Fibroblast of mammary gland (primary cell): ENCODE measurements around the gene RSPH4A.
A peak's percentile ranks its signal among the peaks of the same experiment; 100 is the strongest.

ENCODE experiments used
- DNase-seq: peaks from one replicate; pipeline ENCODE4 v3.0.0-alpha.2; 2010; ENCODE audit warnings: low read depth
- H3K4me3 ChIP-seq: 2 replicates; pipeline ENCODE4 v1.5.1; 2011; ENCODE audit warnings: low read depth, mild to moderate bottlenecking, low read length, moderate library complexity; ENCODE audit not compliant: control insufficient read depth
- TF ChIP-seq, protein P1 (sequence below): conservative IDR thresholded peaks from 2 replicates; pipeline ENCODE4 v1.5.1; 2011; ENCODE audit warnings: low read depth, low read length, inconsistent platforms; ENCODE audit not compliant: control insufficient read depth, insufficient read depth

RSPH4A gene

DNA sequence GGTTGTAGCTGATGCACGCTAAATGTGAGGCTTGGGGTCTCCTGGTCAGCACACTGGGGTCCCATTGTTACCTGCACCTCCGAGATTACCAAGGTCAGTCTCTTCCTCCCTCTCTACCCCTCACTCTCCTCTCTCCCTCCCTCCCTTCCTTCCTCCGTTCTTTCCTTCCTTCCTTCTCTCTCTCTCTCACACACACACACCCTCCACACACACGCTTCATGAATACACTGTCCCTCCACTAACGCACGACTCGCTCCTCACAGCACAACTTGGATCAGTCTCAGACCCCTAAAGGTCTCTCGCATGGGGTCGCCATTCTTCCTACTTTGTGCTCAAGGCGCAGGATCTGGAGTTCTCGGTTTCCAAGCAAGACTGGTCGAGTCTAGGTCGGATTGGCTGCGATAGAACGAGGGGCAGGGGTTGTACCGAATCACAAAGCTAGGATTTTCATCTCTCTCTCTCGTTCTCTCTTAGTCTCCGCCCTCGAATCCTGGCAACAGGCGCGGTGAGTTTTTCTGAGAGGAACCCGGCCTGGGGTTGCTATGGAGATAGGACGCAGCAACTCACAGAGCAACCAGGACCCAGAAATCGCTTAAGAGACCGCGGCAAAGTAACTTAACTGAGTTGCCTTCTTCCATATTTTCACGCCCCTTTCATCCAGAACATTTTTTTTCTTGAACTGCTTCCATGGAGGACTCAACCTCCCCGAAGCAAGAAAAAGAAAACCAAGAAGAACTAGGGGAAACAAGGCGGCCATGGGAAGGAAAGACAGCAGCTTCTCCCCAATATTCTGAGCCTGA, at the start of gene RSPH4A:
TSS of gene RSPH4A (plus strand) at position 543 of the 800 bp plus-strand sequence. CDS start at position 688, 145 bp downstream.
- TF ChIP-seq, protein P1, sequence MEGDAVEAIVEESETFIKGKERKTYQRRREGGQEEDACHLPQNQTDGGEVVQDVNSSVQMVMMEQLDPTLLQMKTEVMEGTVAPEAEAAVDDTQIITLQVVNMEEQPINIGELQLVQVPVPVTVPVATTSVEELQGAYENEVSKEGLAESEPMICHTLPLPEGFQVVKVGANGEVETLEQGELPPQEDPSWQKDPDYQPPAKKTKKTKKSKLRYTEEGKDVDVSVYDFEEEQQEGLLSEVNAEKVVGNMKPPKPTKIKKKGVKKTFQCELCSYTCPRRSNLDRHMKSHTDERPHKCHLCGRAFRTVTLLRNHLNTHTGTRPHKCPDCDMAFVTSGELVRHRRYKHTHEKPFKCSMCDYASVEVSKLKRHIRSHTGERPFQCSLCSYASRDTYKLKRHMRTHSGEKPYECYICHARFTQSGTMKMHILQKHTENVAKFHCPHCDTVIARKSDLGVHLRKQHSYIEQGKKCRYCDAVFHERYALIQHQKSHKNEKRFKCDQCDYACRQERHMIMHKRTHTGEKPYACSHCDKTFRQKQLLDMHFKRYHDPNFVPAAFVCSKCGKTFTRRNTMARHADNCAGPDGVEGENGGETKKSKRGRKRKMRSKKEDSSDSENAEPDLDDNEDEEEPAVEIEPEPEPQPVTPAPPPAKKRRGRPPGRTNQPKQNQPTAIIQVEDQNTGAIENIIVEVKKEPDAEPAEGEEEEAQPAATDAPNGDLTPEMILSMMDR: peak; percentile 21
- peak within 1 kb of the TSS; percentile 87 for H3K4me3 ChIP-seq
- DNase-seq: peak; percentile 94

DNA sequence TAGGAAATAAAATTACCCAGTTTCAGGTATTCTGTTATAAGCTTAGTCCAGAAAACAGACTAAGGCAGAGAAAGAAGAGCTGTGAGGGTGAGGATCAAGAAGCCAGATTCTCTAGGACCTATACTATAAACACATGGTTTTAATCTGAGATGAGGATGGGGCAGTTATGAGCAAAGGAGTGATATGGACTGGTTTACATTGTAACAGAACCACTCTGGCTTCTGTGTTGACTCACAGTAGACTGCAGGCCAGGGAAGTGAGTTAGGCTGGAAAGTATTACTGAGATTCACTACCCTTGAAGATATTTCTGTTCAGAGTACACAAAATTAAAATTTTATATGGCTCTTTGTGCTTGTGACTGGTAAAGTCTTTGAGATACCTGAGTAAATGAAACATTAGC, 48.2 kb upstream of the RSPH4A start:
- H3K4me3 ChIP-seq: no peak overlapping the region
- DNase-seq: peak; percentile 61
- TF ChIP-seq, protein P1: no peak

DNA sequence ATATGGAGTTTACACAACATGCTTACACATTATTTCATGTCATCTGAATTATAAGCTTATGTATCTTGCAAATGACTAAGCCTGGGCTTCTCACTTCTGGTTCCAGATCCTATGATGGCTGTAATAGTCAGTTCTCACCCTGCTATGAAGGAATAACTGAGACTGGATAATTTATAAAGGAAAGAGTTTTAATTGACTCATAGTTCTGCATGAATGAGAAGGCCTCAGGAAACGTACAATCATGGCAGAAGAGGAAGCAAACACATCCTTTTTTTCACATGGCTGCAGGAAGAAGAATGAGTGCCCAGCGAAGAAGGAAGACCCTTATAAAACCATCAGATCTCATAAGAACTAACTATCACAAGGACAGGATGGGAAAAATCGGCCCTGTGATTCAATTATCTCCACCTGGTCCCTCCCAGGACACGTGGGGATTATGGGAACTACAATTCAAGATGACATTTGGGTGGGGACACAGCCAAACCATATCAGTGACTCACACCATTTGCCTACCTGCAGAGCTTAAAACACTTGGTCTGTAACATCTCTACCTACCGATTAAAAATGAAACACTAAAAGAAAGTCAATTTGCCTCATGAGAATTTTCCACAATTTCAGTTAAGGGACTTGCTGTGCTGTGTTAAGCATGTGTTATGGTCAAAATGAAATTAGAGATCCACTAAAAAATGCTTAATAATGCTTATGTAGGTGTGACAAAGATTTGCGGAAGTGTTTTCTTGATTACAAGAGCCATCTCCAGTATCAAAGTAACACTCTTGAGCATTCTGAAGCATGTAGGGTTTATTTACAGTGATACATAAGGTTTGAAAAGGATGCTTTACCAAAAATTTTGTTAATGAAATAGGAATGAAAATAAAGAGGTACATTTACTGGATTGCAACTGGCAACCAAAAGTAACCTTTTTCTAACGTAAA, 47.2 kb upstream of the RSPH4A start:
- TF ChIP-seq, protein P1: no peak
- DNase-seq: no peak
- H3K4me3 ChIP-seq: no peak overlapping the region

DNA sequence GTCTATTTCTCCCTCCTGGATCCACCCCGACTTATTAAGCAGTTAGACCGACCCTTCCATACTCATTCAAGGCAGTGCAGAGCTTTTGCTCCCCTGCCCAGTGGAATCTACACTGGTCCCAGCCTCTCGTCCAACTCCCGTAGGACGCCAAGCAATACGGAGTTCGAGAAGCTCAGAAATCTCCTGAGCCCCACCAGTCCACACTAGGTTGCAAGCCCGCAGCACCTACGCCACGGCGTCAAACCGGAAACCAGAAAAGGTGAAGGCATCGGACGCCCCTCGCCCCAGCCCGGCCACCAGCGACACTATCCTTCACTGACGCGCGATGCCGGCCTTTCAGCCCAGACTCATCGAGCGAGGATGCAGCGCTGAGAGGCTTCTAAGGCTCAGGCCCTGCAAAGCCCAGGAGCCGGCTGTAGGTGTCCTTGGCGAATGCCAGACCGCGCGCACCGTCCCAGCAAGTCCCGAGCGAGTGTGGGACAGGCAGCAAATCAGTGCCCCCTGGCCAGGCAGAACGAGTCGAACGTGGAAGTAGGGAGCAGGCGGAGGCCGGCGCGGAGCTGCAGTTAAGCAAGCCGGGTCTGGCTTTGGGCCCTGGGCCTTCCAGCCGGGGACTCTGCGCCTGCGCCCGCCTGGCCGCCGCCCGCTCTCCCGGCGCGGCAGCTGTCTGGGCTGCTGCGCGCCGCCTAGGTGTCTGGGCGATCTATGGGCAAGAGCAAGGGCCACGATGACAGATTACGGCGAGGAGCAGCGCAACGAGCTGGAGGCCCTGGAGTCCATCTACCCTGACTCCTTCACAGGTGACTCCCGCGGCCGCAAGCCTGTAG, 45.2 kb upstream of the RSPH4A start, which contains the start of gene RWDD1:
TSS of gene RWDD1 (plus strand) at position 649 of the 827 bp plus-strand sequence. CDS start at position 728, 79 bp downstream.
- peak; percentile 99 for DNase-seq
- peak within 1 kb of the TSS; percentile 98 for H3K4me3 ChIP-seq
- TF ChIP-seq, protein P1: no peak

DNA sequence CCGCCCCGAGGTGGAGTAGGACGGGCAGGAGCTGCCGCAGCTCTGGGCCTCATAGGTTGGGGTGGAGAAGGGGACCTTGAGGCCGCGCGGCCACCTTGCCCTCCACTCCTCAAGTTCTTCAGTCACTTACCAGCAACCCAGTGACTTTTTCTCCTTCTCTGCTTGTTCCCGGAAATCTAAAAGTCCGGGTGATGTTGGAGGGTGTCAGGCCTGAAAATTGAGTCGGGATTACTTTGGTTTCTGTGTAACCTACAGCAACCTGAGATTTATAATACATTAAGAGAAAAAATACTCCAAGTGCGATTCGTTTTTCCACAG, 44.6 kb upstream of the RSPH4A start:
- DNase-seq: no peak
- TF ChIP-seq, protein P1: no peak
- peak overlapping the region; percentile 98 for H3K4me3 ChIP-seq

DNA sequence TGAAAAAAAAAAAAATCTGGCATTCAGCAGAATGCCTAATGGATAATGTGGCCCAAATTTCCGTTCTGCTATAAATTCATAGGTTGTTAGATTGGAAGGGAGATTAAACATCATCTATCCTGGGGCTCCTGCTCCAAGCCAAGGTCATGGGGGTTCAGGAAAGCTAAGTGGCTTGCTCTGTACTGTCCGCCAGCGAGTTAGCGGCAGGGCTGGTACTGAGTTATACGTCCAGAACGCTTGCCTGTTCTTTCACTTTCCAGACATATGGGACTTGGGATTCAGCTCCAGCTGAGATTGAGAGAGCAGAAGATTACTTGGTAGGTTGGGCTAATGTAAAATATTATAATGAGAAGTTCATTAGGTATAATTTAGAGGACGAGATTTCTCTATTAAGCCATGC, 44.1 kb upstream of the RSPH4A start:
- peak; percentile 53 for DNase-seq

More for the DNA sequence above, 44.1 kb upstream of the RSPH4A start:
- H3K4me3 ChIP-seq: peak overlapping the region; percentile 98
- TF ChIP-seq, protein P1: no peak
